ENCODE data around the gene AGXT. TPM values are rescaled to one million over a fixed set of nuclear protein-coding genes. Genes with fewer than 3 reads are reported as not detected.
A peak's percentile ranks its signal among the peaks of the same experiment; 100 is the strongest.
"Not testable (repeated sequence)": the region's sequence is repeated elsewhere in the genome, so short reads cannot be mapped to it uniquely, and the experiment has no call there.

AGXT gene
- total RNA-seq, 1 donor from 2014 or later, result not detected

- H3K36me3 ChIP-seq, result no peaks in the 10 kb centered on the region
- DNase-seq (ENCODE audit: extremely low spot score in 2 of 2), result no peak
- intact Hi-C loops (cut with DNase I), result no loop called here
Measured at GRCh38 chr2:240840435-240841060, 28.1 kb upstream of the AGXT start.

DNA sequence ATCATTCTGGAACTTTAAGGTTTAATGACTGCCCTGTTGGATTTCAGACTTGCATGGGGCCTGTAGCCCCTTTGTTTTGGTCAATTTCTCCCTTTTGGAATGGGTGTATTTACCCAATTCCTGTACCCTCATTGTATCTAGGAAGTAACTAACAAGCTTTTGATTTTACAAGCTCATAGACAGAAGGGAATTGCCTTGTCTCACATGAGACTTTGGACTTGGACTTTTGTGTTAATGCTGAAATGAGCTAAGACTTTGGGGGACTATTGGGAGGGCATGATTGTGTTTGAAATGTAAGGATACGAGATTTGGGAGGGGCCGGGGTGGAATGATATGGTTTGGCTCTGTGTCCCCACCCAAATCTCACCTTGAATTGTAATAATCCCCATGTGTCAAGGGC lies 22.3 kb upstream of the AGXT start:
- DNase-seq (ENCODE audit: extremely low spot score in 2 of 2); H3K9me3 ChIP-seq; H3K4me3 ChIP-seq; H3K4me1 ChIP-seq; H3K27me3 ChIP-seq; H3K36me3 ChIP-seq; intact Hi-C loops (cut with DNase I); H3K27ac ChIP-seq: not testable (repeated sequence)

More at GRCh38 chr2:240840435-240841060, 28.1 kb upstream of the AGXT start:
- Histone ChIP-seq H3K9me3 (no peaks in the 10 kb centered on the region), H3K4me3 (no peak overlapping the region), H3K27me3 (no peaks in the 10 kb centered on the region), H3K4me1 (peaks cover 7% of the 10 kb centered on the region), H3K27ac (no peak overlapping the region)
- TF ChIP-seq POLR2AphosphoS5 (IDR thresholded peaks at IDR 0.05; ENCODE audit: insufficient read depth in 1 of 2, low read depth in 1 of 2) (no peak), CTCF (IDR thresholded peaks at IDR 0.05) (peak in 1 of 3 experiments; percentile 18)

DNA sequence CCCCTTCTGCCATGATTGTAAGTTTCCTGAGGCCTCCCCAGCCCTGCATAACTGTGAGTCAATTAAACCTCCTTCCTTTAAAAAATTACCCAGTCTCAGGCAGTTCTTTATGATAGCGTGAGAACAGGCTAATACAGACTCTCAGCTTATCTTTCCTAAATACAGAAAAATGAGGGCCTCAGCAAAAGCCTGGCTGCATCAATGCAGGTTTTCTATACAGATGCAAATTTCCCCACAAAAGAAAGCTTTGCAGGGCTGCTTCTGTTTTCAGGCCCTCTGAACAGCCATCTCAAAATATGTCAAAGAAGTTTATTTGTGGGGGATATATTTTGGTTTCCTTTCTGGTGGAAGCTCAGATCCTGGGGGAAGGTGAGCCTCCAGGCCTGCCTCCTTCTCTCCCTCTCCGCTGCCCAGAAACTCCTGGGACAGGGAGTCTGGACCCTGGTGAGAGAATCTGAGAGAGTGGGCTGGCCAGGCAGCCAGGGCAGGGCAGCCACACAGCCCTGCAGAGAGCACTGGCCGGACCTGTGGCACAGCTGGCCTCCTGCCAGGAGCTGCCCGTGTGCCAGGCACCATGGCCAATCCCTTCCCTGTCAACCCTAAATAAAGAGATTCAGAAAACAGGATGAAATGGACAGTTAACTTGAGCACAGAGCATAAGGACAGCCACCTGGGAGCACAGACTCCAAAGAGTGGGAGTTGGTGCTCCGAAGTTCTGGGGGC lies 21.6 kb upstream of the AGXT start:
- H3K36me3 ChIP-seq, result no peaks in the 10 kb centered on the region
- no peaks in the 10 kb centered on the region for H3K9me3 ChIP-seq
- no peak overlapping the region for H3K27ac ChIP-seq
- no peak overlapping the region for H3K4me3 ChIP-seq
- H3K4me1 ChIP-seq, result no peaks in the 10 kb centered on the region
- no peak for TF ChIP-seq POLR2AphosphoS5 (IDR thresholded peaks at IDR 0.05; ENCODE audit: insufficient read depth in 1 of 2, low read depth in 1 of 2)
- TF ChIP-seq POLR2A (IDR thresholded peaks at IDR 0.05), result no peak
- TF ChIP-seq CTCF (IDR thresholded peaks at IDR 0.05), result no peak
- intact Hi-C loops (cut with DNase I), result no loop called here
- no peak for DNase-seq (ENCODE audit: extremely low spot score in 2 of 2)
- no peaks in the 10 kb centered on the region for H3K27me3 ChIP-seq

- DNase-seq (ENCODE audit: extremely low spot score in 2 of 2), result no peak
- H3K27me3 ChIP-seq, result no peaks in the 10 kb centered on the region
- H3K27ac ChIP-seq, result no peak overlapping the region
- intact Hi-C loops (cut with DNase I), result no loop called here
- no peaks in the 10 kb centered on the region for H3K4me1 ChIP-seq
- H3K9me3 ChIP-seq, result no peaks in the 10 kb centered on the region
- no peaks in the 10 kb centered on the region for H3K36me3 ChIP-seq
- TF ChIP-seq POLR2A (IDR thresholded peaks at IDR 0.05), result no peak
- no peak for TF ChIP-seq POLR2AphosphoS5 (IDR thresholded peaks at IDR 0.05; ENCODE audit: insufficient read depth in 1 of 2, low read depth in 1 of 2)
- TF ChIP-seq CTCF (IDR thresholded peaks at IDR 0.05), result no peak
- H3K4me3 ChIP-seq, result no peak overlapping the region
Measured at GRCh38 chr2:240847817-240848216, 20.8 kb upstream of the AGXT start.

DNA sequence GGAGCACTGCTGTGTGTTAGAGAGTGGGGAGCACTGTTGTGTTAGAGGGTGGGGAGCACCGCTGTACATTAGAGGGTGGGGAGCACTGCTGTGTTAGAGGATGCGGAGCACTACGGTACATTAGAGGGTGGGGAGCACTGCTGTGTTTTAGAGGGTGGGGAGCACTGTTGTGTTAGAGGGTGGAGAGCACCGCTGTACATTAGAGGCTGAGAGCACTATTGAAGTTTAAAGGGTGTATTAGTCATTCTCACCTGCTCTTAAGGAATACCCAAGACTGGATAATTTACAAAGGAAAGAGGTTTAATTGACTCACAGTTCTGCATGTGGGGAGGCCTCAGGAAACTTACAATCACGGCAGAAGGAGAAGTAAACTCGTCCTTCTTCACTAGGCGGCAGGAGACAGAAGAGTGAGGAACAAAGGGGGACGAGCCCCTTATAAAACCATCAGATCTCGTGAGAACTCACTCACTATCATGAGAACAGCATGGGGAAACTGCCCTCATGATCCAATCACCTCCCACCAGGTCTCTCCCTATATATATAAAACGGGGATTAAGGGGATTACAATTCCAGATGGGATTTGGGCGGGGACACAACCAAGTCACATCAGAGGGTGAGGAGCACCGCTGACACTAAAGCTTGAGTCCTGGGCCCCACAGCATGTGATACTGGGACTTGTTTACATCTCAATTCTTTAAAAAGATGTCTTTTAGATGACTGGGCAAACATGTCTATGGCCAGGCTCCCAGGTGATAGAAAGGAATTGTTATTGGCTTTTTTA lies 19.5 kb upstream of the AGXT start:
- intact Hi-C loops (cut with DNase I), result no loop called here
- H3K27me3 ChIP-seq, result no peaks in the 10 kb centered on the region
- H3K4me3 ChIP-seq, result no peak overlapping the region
- no peaks in the 10 kb centered on the region for H3K36me3 ChIP-seq
- no peak for DNase-seq (ENCODE audit: extremely low spot score in 2 of 2)
- no peaks in the 10 kb centered on the region for H3K4me1 ChIP-seq
- H3K27ac ChIP-seq, result no peak overlapping the region
- no peak for TF ChIP-seq POLR2A (IDR thresholded peaks at IDR 0.05)
- TF ChIP-seq POLR2AphosphoS5 (IDR thresholded peaks at IDR 0.05; ENCODE audit: insufficient read depth in 1 of 2, low read depth in 1 of 2), result no peak
- no peak for TF ChIP-seq CTCF (IDR thresholded peaks at IDR 0.05)
- no peaks in the 10 kb centered on the region for H3K9me3 ChIP-seq

All from vagina (tissue), 2 donors.